BJ (cell line): ENCODE measurements around the gene CLTCL1. TPM values are rescaled to one million over a fixed set of nuclear protein-coding genes. Genes with fewer than 3 reads are reported as not detected.

ENCODE experiments used
- CTCF ChIA-PET: fragments of 350-600 bp; formaldehyde crosslinking; extraction: SDS; loops from one replicate; lab custom pipeline; 2021; ENCODE audit warnings: antibody characterized with exemption, inconsistent platforms; lab: Yijun Ruan, JAX
- POLR2A ChIA-PET: fragments of 300-600 bp; sonication (Branson Sonifier 250); formaldehyde crosslinking; extraction: SDS; loops from one replicate; lab custom pipeline; 2021; ENCODE audit warnings: antibody characterized with exemption; lab: Charles Lee
- DNase-seq: peaks from one replicate; pipeline ENCODE4 v3.0.0-alpha.2; 2011; ENCODE audit warnings: low read depth
- H3K27me3 ChIP-seq: 2 replicates; pipeline ENCODE4 v1.6.0; 2011; ENCODE audit warnings: low read length; ENCODE audit not compliant: control insufficient read depth, insufficient read depth
- H3K36me3 ChIP-seq: 2 replicates; pipeline ENCODE4 v1.5.1; 2011; ENCODE audit warnings: low read length; ENCODE audit not compliant: control insufficient read depth, insufficient read depth
- H3K4me3 ChIP-seq: 2 replicates; pipeline ENCODE4 v1.5.1; 2011; ENCODE audit warnings: low read depth, mild to moderate bottlenecking, control low read depth, low read length
- CTCF ChIP-seq: IDR thresholded peaks from 2 replicates; pipeline ENCODE4 v1.5.1; 2011; ENCODE audit warnings: low read depth, mild to moderate bottlenecking, control low read depth, inconsistent platforms, low read length, moderate library complexity; ENCODE audit not compliant: insufficient read depth
- polyA plus RNA-seq: library from polyadenylated mRNA; depleted of rRNA; stranded (reverse); fragments of >200 nt; gene quantifications from 2 replicates; pipeline ENCODE4 v1.2.3, GENCODE V29; 2011

The CLTCL1 gene
- polyA plus RNA-seq, 1 experiment, result 14.0 TPM

- Histone ChIP-seq H3K4me3 (peak overlapping the region; percentile 78), H3K27me3 (peaks cover 22% of the 10 kb centered on the region), H3K36me3 (peaks cover 22% of the 10 kb centered on the region)
- CTCF ChIA-PET, result interaction anchor here (0.6 to 3.5 kb wide), 21 partner anchors 9 to 1507 kb away, joined by 3 to 22 read pairs (median 4); partner anchors contain the start of genes DGCR2, SLC25A1 and TSSK2
- no peak for TF ChIP-seq CTCF
- POLR2A ChIA-PET, result interaction anchor here (0.6 to 1.0 kb wide), 4 partner anchors 11 to 443 kb away, joined by 3 to 5 read pairs (median 3); partner anchors contain the start of gene DGCR2
- no peak for DNase-seq
These were observed 147.5 kb downstream of the CLTCL1 start for GRCh38 chr22:19143967-19144400.

GRCh38 chr22:19143212-19143611, 148.3 kb downstream of the CLTCL1 start:
- ChIA-PET CTCF (interaction anchor here (0.6 to 3.5 kb wide), 8 partner anchors 8 to 1506 kb away, joined by 3 to 22 read pairs (median 6); partner anchors contain the start of genes DGCR2 and TSSK2), POLR2A (no interaction called here)

GRCh38 chr22:19142394-19142793, 149.1 kb downstream of the CLTCL1 start:
- no peak for DNase-seq
- no peak overlapping the region for H3K4me3 ChIP-seq
- TF ChIP-seq CTCF, result no peak
- peaks cover 37% of the 10 kb centered on the region for H3K36me3 ChIP-seq
- ChIA-PET CTCF (interaction anchor here (1.1 kb wide), 1 partner anchor 19 kb away, joined by 3 read pairs; no protein-coding TSS in a partner anchor), POLR2A (no interaction called here)
- H3K27me3 ChIP-seq, result peaks cover 6% of the 10 kb centered on the region

More at GRCh38 chr22:19143212-19143611, 148.3 kb downstream of the CLTCL1 start:
- no peak for DNase-seq
- Histone ChIP-seq H3K4me3 (no peak overlapping the region), H3K27me3 (peaks cover 14% of the 10 kb centered on the region), H3K36me3 (peaks cover 29% of the 10 kb centered on the region)
- no peak for TF ChIP-seq CTCF

GRCh38 chr22:19139974-19140373, 151.5 kb downstream of the CLTCL1 start:
- TF ChIP-seq CTCF, result no peak
- ChIA-PET CTCF (no interaction called here), POLR2A (no interaction called here)
- H3K27me3 ChIP-seq, result no peaks in the 10 kb centered on the region
- H3K36me3 ChIP-seq, result peaks cover 50% of the 10 kb centered on the region
- no peak overlapping the region for H3K4me3 ChIP-seq
- no peak for DNase-seq

GRCh38 chr22:19139001-19139356, 152.5 kb downstream of the CLTCL1 start:
- ChIA-PET POLR2A (no interaction called here), CTCF (no interaction called here)
- no peak overlapping the region for H3K4me3 ChIP-seq
- DNase-seq, result no peak
- no peak for TF ChIP-seq CTCF
- peaks cover 55% of the 10 kb centered on the region for H3K36me3 ChIP-seq
- H3K27me3 ChIP-seq, result no peaks in the 10 kb centered on the region
